Stimulated activated CD4-positive, alpha-beta T cell treated with anti-CD3 and anti-CD28 coated beads, TNF-alpha, amount 100 ng/mL, for 1 hour (primary cell): ENCODE results near the gene ULBP1.
"Not testable (repeated sequence)": the region's sequence is repeated elsewhere in the genome, so short reads cannot be mapped to it uniquely, and the experiment has no call there.

ENCODE experiments used
- DNase-seq, 3 donors: peaks; one replicate each; pipeline ENCODE4 v3.0.0-alpha.2; 2020; ENCODE audit warnings: low read depth in 3 of 3, low spot score in 1 of 3

Gene ULBP1

GRCh38 chr6:149933036-149933435 is 30.7 kb upstream of the ULBP1 start:
- no peak for DNase-seq

- DNase-seq, result no peak
These were observed 30.3 kb upstream of the ULBP1 start for GRCh38 chr6:149933461-149933860.

- DNase-seq, result peak; percentile 16 to 42 (median 38)
These were observed 29.2 kb upstream of the ULBP1 start for GRCh38 chr6:149934249-149935156.

- DNase-seq, result no peak
These were observed 28.5 kb upstream of the ULBP1 start for GRCh38 chr6:149935246-149935645.

GRCh38 chr6:149935668-149936067 is 28.1 kb upstream of the ULBP1 start:
- DNase-seq, result no peak

- DNase-seq, result no peak
These were observed 27.0 kb upstream of the ULBP1 start for GRCh38 chr6:149936743-149937142.

GRCh38 chr6:149938013-149938570 is 25.7 kb upstream of the ULBP1 start:
- not testable (repeated sequence) for DNase-seq

GRCh38 chr6:149938571-149939355 is 25.0 kb upstream of the ULBP1 start:
- DNase-seq, result no peak

- DNase-seq, result no peak
These were observed 24.4 kb upstream of the ULBP1 start for GRCh38 chr6:149939356-149939648.

- no peak for DNase-seq
These were observed 23.7 kb upstream of the ULBP1 start for GRCh38 chr6:149939909-149940671.

- no peak for DNase-seq
These were observed 23.1 kb upstream of the ULBP1 start for GRCh38 chr6:149940672-149940982.

- DNase-seq, result peak; percentile 67 to 75 (median 75)
These were observed 21.9 kb upstream of the ULBP1 start, which contains the start of gene ULBP2 for GRCh38 chr6:149941583-149942460. Gene ULBP2 (plus strand): TSS chr6:149942014. CDS start chr6:149942073, 59 bp downstream.

GRCh38 chr6:149942461-149942829 is 21.3 kb upstream of the ULBP1 start:
- no peak for DNase-seq

- not testable (repeated sequence) for DNase-seq
These were observed 20.4 kb upstream of the ULBP1 start for GRCh38 chr6:149943321-149943720.

GRCh38 chr6:149945276-149945675 is 18.5 kb upstream of the ULBP1 start:
- not testable (repeated sequence) for DNase-seq

- not testable (repeated sequence) for DNase-seq
These were observed 17.1 kb upstream of the ULBP1 start for GRCh38 chr6:149946631-149947030.

- not testable (repeated sequence) for DNase-seq
These were observed 16.2 kb upstream of the ULBP1 start for GRCh38 chr6:149947533-149947932.

GRCh38 chr6:149948011-149948410 is 15.7 kb upstream of the ULBP1 start:
- no peak for DNase-seq

GRCh38 chr6:149948616-149949015 is 15.1 kb upstream of the ULBP1 start:
- no peak for DNase-seq

GRCh38 chr6:149950423-149950822 is 13.3 kb upstream of the ULBP1 start:
- no peak for DNase-seq
